Pulmonary artery endothelial cell (primary cell): ENCODE measurements around the gene TF. TPM values are rescaled to one million over a fixed set of nuclear protein-coding genes. Genes with fewer than 3 reads are reported as not detected.
"Not testable (repeated sequence)": the region's sequence is repeated elsewhere in the genome, so short reads cannot be mapped to it uniquely, and the experiment has no call there.

Source experiments
- DNase-seq: peaks from one replicate; pipeline ENCODE4 v3.0.0-alpha.2; 2011; ENCODE audit warnings: low read depth, low spot score
- total RNA-seq: library from RNA; depleted of rRNA; stranded (reverse); fragments of >200 nt; gene quantifications from 2 replicates; pipeline ENCODE4 v1.2.3, GENCODE V29; 2014

The TF gene
- total RNA-seq, 1 donor from 2014 or later: 0.07 TPM

- no peak for DNase-seq
These were observed 17.8 kb downstream of the TF start for GRCh38 chr3:133763797-133764683.

GRCh38 chr3:133765256-133765655, 19.1 kb downstream of the TF start:
- DNase-seq: no peak

- DNase-seq: no peak
These were observed 21.4 kb downstream of the TF start for GRCh38 chr3:133767607-133768006.

- DNase-seq: no peak
These were observed 23.3 kb downstream of the TF start for GRCh38 chr3:133769536-133769935.

GRCh38 chr3:133773732-133774131, 27.5 kb downstream of the TF start:
- DNase-seq: no peak

- no peak for DNase-seq
These were observed 29.1 kb downstream of the TF start for GRCh38 chr3:133775309-133775708.

GRCh38 chr3:133775835-133776234, 29.6 kb downstream of the TF start:
- no peak for DNase-seq

- no peak for DNase-seq
These were observed 30.7 kb downstream of the TF start for GRCh38 chr3:133776794-133777438.

- DNase-seq: no peak
These were observed 31.8 kb downstream of the TF start for GRCh38 chr3:133777807-133778568.

GRCh38 chr3:133779626-133780203, 33.5 kb downstream of the TF start:
- no peak for DNase-seq

GRCh38 chr3:133780756-133781155, 34.6 kb downstream of the TF start:
- DNase-seq: not testable (repeated sequence)

- no peak for DNase-seq
These were observed 35.4 kb downstream of the TF start for GRCh38 chr3:133781570-133781969.

- no peak for DNase-seq
These were observed 36.3 kb downstream of the TF start for GRCh38 chr3:133782454-133782853.

GRCh38 chr3:133783762-133784161, 37.6 kb downstream of the TF start:
- DNase-seq: no peak

GRCh38 chr3:133788024-133788423, 41.8 kb downstream of the TF start:
- no peak for DNase-seq

- DNase-seq: no peak
These were observed 46.1 kb downstream of the TF start for GRCh38 chr3:133792171-133792763.

GRCh38 chr3:133797396-133798105, 51.4 kb downstream of the TF start:
- no peak for DNase-seq

- DNase-seq: no peak
These were observed 53.8 kb downstream of the TF start for GRCh38 chr3:133799794-133800585.

GRCh38 chr3:133803469-133803868, 57.3 kb downstream of the TF start:
- no peak for DNase-seq

- no peak for DNase-seq
These were observed 58.7 kb downstream of the TF start for GRCh38 chr3:133804896-133805295.
